Mucosa of descending colon (tissue), 3 donors: ENCODE results near the gene ADAMTS19. TPM values are rescaled to one million over a fixed set of nuclear protein-coding genes. Genes with fewer than 3 reads are reported as not detected.

Experiments
- ATAC-seq: fragments of 200-7000 bp; cut with Tn5 transposase; one replicate; pipeline ENCODE4 v1.9.1; 2020; ENCODE audit warnings: mild to moderate bottlenecking, moderate library complexity
- DNase-seq, 3 donors: peaks; one replicate each; pipeline ENCODE4 v3.0.0-alpha.2; 2020
- H3K36me3 ChIP-seq: fragments of 200-600 bp; one replicate; pipeline ENCODE4 v1.8.0; 2021; ENCODE audit warnings: low read depth, mild to moderate bottlenecking
- H3K4me1 ChIP-seq: fragments of 200-600 bp; one replicate; pipeline ENCODE4 v1.8.0; 2021; ENCODE audit warnings: low read depth, mild to moderate bottlenecking
- H3K4me3 ChIP-seq: fragments of 200-600 bp; one replicate; pipeline ENCODE4 v1.8.0; 2021; ENCODE audit warnings: mild to moderate bottlenecking
- H3K9me3 ChIP-seq: fragments of 200-600 bp; one replicate; pipeline ENCODE4 v1.8.0; 2021; ENCODE audit warnings: mild to moderate bottlenecking
- intact Hi-C, 2 donors: fragments of 100-400 bp; cut with DNase I in 1 of 2; cut with micrococcal nuclease in 1 of 2; formaldehyde crosslinking; loops; one replicate each; pipeline versions ENCODE4 v1.11.0 to v1.11.1; 2022; cut with DNase I, micrococcal nuclease
- total RNA-seq, 3 donors: library from RNA; stranded (reverse); fragmentation: NEBNext Ultra II Directional in 2 of 3; extraction: Animal tissue kit (Norgen Biotek cat#: 25700) in 2 of 3; gene quantifications; one replicate each; pipeline versions ENCODE4 v1.2.1 to v1.2.4, GENCODE V29; 2021 to 2023
- TF ChIP-seq, protein P1 (sequence below): fragments of 200-600 bp; IDR thresholded peaks from one replicate; pipeline ENCODE4 v1.8.0; 2022; ENCODE audit warnings: antibody characterized with exemption, mild to moderate bottlenecking
- donor health status: DM: no; HTN: no; CAD: no; lungs with moderate emphysema.
- donor health status: DM: no; HTN: no; CAD: no.
- donor health status: DM: no; HTN: yes; CAD: no.

The ADAMTS19 gene
- total RNA-seq, 3 donors from 2014 or later, result 0.12 to 1.6 (median 0.75) TPM

GRCh38 chr5:129748913-129749880 lies 289.1 kb downstream of the ADAMTS19 start:
- intact Hi-C loops, result no loop called here
- ATAC-seq, result no peak
- TF ChIP-seq, protein P1, sequence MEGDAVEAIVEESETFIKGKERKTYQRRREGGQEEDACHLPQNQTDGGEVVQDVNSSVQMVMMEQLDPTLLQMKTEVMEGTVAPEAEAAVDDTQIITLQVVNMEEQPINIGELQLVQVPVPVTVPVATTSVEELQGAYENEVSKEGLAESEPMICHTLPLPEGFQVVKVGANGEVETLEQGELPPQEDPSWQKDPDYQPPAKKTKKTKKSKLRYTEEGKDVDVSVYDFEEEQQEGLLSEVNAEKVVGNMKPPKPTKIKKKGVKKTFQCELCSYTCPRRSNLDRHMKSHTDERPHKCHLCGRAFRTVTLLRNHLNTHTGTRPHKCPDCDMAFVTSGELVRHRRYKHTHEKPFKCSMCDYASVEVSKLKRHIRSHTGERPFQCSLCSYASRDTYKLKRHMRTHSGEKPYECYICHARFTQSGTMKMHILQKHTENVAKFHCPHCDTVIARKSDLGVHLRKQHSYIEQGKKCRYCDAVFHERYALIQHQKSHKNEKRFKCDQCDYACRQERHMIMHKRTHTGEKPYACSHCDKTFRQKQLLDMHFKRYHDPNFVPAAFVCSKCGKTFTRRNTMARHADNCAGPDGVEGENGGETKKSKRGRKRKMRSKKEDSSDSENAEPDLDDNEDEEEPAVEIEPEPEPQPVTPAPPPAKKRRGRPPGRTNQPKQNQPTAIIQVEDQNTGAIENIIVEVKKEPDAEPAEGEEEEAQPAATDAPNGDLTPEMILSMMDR, result no peak
- DNase-seq, result no peak
- Histone ChIP-seq H3K36me3 (no peaks in the 10 kb centered on the region), H3K9me3 (no peaks in the 10 kb centered on the region), H3K4me3 (no peak overlapping the region), H3K4me1 (no peaks in the 10 kb centered on the region)

DNA sequence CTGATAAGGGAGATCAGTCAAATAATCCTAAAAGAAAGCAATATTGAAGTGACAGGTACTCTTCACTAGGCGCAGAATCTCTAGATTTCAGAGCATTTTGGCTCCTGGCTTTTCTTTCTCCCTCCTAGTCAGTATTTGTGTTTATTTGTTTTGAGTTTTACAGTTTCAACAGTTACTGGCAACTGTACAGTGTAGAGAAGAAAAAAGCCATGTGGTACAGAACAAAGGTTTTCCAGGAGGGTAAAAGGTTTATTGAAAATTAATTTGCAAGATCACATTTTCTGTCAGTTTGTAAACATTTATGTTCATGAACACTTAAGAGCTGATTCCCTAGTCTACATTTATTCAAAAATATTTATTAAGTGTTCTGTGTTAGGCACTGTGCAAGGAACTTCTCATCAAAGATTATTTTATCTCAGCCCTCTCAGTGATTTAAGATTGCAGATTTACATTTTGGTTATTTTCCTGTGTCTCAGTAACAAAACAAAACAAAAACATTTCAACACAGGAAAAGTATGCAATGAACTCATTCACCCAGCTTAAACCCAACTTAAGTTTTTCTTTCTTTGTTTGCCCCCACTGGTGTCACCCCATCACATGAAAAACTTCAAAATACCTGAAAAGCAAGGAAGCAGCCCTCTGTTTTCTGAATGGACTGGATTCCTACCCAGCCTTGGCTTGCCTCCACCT lies 300.7 kb downstream of the ADAMTS19 start:
- Histone ChIP-seq H3K4me3 (no peak overlapping the region), H3K9me3 (no peaks in the 10 kb centered on the region), H3K4me1 (no peaks in the 10 kb centered on the region), H3K36me3 (no peaks in the 10 kb centered on the region)
- ATAC-seq, result no peak
- intact Hi-C loops, result no loop called here
- TF ChIP-seq, protein P1, result no peak
- no peak for DNase-seq

DNA sequence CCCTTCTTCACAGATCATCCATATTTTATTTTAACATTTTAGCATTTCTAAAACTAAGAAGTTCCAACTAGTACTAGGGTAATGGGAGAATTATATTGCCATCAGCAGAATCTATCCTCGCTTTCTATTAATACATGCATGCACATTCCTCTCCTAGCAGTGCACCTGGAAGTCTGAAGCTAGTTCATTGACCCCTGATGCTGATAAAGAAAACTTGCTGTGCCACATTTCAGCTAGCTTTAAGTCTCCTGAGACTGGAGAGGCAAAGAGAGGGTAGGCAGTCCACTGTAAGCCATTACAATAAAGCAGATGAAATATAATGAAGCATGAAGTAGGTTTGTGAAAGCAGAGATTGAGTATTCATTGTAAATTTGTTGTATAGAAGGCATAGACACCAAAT lies 303.6 kb downstream of the ADAMTS19 start:
- intact Hi-C loops, result no loop called here
- ATAC-seq (no peak), DNase-seq (no peak)
- H3K4me1 ChIP-seq, result no peaks in the 10 kb centered on the region
- TF ChIP-seq, protein P1, result no peak
- no peaks in the 10 kb centered on the region for H3K36me3 ChIP-seq
- H3K4me3 ChIP-seq, result no peak overlapping the region
- H3K9me3 ChIP-seq, result no peaks in the 10 kb centered on the region

DNA sequence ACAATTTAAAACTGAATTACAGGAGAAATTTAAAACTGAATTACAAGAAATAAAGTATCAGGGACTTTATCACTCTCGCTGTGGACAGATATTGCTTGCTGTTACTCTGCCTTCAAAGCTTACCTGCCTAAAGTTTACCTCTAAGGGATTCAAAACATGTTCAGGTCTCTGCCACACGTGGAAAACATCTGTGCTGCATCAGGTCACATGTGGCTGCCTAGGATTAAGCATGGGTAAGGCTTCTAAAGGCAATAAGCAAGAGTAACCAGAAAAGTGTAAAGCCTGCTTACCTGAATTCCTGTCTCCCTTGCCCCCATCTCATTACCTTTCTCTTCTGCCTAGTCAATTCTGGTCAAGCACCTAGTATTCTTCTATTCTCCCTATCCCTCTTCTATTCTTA lies 306.7 kb downstream of the ADAMTS19 start:
- intact Hi-C loops, result loop anchor here in 1 of 2 donors (5.0 kb wide), 1 partner anchor 859 kb away; no protein-coding TSS in a partner anchor
- no peaks in the 10 kb centered on the region for H3K4me1 ChIP-seq
- ATAC-seq, result no peak

GRCh38 chr5:129767927-129768380 lies 307.9 kb downstream of the ADAMTS19 start:
- intact Hi-C loops, result loop anchor here in 1 of 2 donors (5.0 kb wide), 1 partner anchor 861 kb away; no protein-coding TSS in a partner anchor
- DNase-seq, result peak in 2 of 3 donors; percentile 20 to 91
- TF ChIP-seq, protein P1, result peak; percentile 90

More for the DNA sequence above, 306.7 kb downstream of the ADAMTS19 start:
- Histone ChIP-seq H3K4me3 (no peak overlapping the region), H3K9me3 (no peaks in the 10 kb centered on the region), H3K36me3 (no peaks in the 10 kb centered on the region)
- no peak for DNase-seq
- TF ChIP-seq, protein P1, result no peak

More at GRCh38 chr5:129767927-129768380, 307.9 kb downstream of the ADAMTS19 start:
- H3K4me1 ChIP-seq, result no peaks in the 10 kb centered on the region
- H3K36me3 ChIP-seq, result no peaks in the 10 kb centered on the region
- ATAC-seq, result peak; percentile 97
- H3K4me3 ChIP-seq, result no peak overlapping the region
- no peaks in the 10 kb centered on the region for H3K9me3 ChIP-seq
